Liver (tissue), 3 donors: ENCODE data around the gene NKAIN1.

Source experiments
- EGR1 ChIP-seq, 2 donors: IDR thresholded peaks; 2 replicates each; pipeline ENCODE4 v1.6.1; 2016 to 2018; ENCODE audit warnings: antibody characterized with exemption in 2 of 2, low read depth in 2 of 2
- FOXA1 ChIP-seq: IDR thresholded peaks from 2 replicates; pipeline ENCODE4 v1.6.1; 2016; ENCODE audit warnings: antibody characterized with exemption
- JUND ChIP-seq, 2 donors: IDR thresholded peaks; 2 replicates each; pipeline ENCODE4 v1.6.1; 2016; ENCODE audit warnings: antibody characterized with exemption in 2 of 2
- RAD21 ChIP-seq, 2 donors: IDR thresholded peaks; 2 replicates each; pipeline ENCODE4 v1.6.1; 2016; ENCODE audit warnings: antibody characterized with exemption in 2 of 2, mild to moderate bottlenecking in 2 of 2
- SP1 ChIP-seq: IDR thresholded peaks from 2 replicates; pipeline ENCODE4 v1.6.1; 2018; ENCODE audit warnings: antibody characterized with exemption, mild to moderate bottlenecking
- TAF1 ChIP-seq: conservative IDR thresholded peaks from 2 replicates; pipeline ENCODE4 v1.6.1; 2016; ENCODE audit warnings: antibody characterized with exemption, mild to moderate bottlenecking
- ZBTB33 ChIP-seq: IDR thresholded peaks from 2 replicates; pipeline ENCODE4 v1.6.1; 2016; ENCODE audit warnings: antibody characterized with exemption
- TF ChIP-seq, protein P1 (sequence below): fragments of 150-350 bp; IDR thresholded peaks from 2 replicates; pipeline ENCODE4 v1.5.1; 2017; ENCODE audit warnings: improper control_type of control experiment, low read depth, low read length; ENCODE audit not compliant: missing input control
- TF ChIP-seq, protein P2 (sequence below): IDR thresholded peaks from 2 replicates; pipeline ENCODE4 v1.6.1; 2016; ENCODE audit warnings: antibody characterized with exemption, mild to moderate bottlenecking
- TF ChIP-seq, protein P3 (sequence below): IDR thresholded peaks from 2 replicates; pipeline ENCODE4 v1.6.1; 2016; ENCODE audit warnings: antibody characterized with exemption
- donor health status: healthy.
- donor health status: healthy.

DNA sequence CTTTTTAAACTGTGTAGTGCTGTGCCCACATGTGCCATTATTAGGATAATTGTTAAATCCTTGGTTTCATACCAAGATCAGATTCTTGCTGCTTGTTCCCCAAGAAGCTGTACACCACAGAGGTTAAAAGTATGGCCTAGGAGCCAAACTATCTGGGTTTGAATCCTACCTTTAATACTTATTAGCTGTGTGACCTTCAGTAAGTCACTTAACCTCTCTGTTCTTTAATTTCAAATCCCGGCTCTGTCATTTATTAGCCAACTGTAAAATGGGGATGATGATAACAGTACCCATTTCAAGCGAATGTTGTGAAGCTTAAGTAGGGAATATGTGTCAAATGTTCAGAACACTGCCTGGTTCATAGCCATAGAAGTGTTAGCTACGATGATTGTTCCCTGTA is 32.6 kb downstream of the NKAIN1 start:
- TF ChIP-seq, protein P1, sequence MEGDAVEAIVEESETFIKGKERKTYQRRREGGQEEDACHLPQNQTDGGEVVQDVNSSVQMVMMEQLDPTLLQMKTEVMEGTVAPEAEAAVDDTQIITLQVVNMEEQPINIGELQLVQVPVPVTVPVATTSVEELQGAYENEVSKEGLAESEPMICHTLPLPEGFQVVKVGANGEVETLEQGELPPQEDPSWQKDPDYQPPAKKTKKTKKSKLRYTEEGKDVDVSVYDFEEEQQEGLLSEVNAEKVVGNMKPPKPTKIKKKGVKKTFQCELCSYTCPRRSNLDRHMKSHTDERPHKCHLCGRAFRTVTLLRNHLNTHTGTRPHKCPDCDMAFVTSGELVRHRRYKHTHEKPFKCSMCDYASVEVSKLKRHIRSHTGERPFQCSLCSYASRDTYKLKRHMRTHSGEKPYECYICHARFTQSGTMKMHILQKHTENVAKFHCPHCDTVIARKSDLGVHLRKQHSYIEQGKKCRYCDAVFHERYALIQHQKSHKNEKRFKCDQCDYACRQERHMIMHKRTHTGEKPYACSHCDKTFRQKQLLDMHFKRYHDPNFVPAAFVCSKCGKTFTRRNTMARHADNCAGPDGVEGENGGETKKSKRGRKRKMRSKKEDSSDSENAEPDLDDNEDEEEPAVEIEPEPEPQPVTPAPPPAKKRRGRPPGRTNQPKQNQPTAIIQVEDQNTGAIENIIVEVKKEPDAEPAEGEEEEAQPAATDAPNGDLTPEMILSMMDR: no peak
- TF ChIP-seq ZBTB33 (no peak), FOXA1 (no peak), TAF1 (no peak), JUND (IDR thresholded peaks at IDR 0.05) (no peak), EGR1 (IDR thresholded peaks at IDR 0.05; ENCODE audit: low read depth in 2 of 2) (no peak), SP1 (no peak), RAD21 (IDR thresholded peaks at IDR 0.05) (no peak)
- TF ChIP-seq, protein P2, sequence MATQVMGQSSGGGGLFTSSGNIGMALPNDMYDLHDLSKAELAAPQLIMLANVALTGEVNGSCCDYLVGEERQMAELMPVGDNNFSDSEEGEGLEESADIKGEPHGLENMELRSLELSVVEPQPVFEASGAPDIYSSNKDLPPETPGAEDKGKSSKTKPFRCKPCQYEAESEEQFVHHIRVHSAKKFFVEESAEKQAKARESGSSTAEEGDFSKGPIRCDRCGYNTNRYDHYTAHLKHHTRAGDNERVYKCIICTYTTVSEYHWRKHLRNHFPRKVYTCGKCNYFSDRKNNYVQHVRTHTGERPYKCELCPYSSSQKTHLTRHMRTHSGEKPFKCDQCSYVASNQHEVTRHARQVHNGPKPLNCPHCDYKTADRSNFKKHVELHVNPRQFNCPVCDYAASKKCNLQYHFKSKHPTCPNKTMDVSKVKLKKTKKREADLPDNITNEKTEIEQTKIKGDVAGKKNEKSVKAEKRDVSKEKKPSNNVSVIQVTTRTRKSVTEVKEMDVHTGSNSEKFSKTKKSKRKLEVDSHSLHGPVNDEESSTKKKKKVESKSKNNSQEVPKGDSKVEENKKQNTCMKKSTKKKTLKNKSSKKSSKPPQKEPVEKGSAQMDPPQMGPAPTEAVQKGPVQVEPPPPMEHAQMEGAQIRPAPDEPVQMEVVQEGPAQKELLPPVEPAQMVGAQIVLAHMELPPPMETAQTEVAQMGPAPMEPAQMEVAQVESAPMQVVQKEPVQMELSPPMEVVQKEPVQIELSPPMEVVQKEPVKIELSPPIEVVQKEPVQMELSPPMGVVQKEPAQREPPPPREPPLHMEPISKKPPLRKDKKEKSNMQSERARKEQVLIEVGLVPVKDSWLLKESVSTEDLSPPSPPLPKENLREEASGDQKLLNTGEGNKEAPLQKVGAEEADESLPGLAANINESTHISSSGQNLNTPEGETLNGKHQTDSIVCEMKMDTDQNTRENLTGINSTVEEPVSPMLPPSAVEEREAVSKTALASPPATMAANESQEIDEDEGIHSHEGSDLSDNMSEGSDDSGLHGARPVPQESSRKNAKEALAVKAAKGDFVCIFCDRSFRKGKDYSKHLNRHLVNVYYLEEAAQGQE: no peak
- TF ChIP-seq, protein P3, sequence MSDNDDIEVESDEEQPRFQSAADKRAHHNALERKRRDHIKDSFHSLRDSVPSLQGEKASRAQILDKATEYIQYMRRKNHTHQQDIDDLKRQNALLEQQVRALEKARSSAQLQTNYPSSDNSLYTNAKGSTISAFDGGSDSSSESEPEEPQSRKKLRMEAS: no peak
